GM23338 (cell line): ENCODE data around the gene SLC7A6. TPM values are rescaled to one million over a fixed set of nuclear protein-coding genes. Genes with fewer than 3 reads are reported as not detected.

ENCODE experiments used
- ATAC-seq: fragments of 200-7000 bp; cut with Tn5 transposase; 3 replicates; pipeline ENCODE4 v1.9.1; 2020
- DNase-seq: peaks from one replicate; pipeline ENCODE4 v3.0.0-alpha.2; 2015; ENCODE audit warnings: low spot score
- H2AFZ ChIP-seq: fragments of 200-600 bp; sonication (generic); 2 replicates; pipeline ENCODE4 v1.8.0; 2016; ENCODE audit warnings: antibody characterized with exemption, mild to moderate bottlenecking, moderate library complexity
- H3F3A ChIP-seq: fragments of 200-600 bp; sonication (generic); replicated peaks from 2 replicates; pipeline ENCODE4 v1.8.0; 2017; ENCODE audit warnings: antibody characterized with exemption, mixed run types, low read depth
- H3K27ac ChIP-seq: fragments of 200-600 bp; sonication (generic); 2 replicates; pipeline ENCODE4 v1.6.1; 2016; ENCODE audit warnings: low read depth
- H3K27me3 ChIP-seq: fragments of 200-600 bp; sonication (generic); 2 replicates; pipeline ENCODE4 v1.8.0; 2016; ENCODE audit warnings: mild to moderate bottlenecking, mixed run types, moderate library complexity; ENCODE audit not compliant: insufficient read depth
- H3K36me3 ChIP-seq: fragments of 200-600 bp; sonication (generic); 2 replicates; pipeline ENCODE4 v1.8.0; 2016; ENCODE audit warnings: mild to moderate bottlenecking; ENCODE audit not compliant: insufficient read depth
- H3K4me1 ChIP-seq: fragments of 200-600 bp; sonication (generic); 2 replicates; pipeline ENCODE4 v1.8.0; 2016; ENCODE audit warnings: mild to moderate bottlenecking, moderate library complexity; ENCODE audit not compliant: insufficient read depth
- H3K4me2 ChIP-seq: fragments of 200-600 bp; sonication (generic); 2 replicates; pipeline ENCODE4 v1.7.1; 2017; ENCODE audit warnings: mixed run types
- H3K4me3 ChIP-seq: fragments of 200-600 bp; sonication (generic); 2 replicates; pipeline ENCODE4 v1.6.1; 2016; ENCODE audit warnings: mixed run types
- H3K79me2 ChIP-seq: fragments of 200-600 bp; sonication (generic); replicated peaks from 2 replicates; pipeline ENCODE4 v1.8.0; 2017; ENCODE audit warnings: mild to moderate bottlenecking; ENCODE audit not compliant: insufficient read depth
- H3K9me2 ChIP-seq: fragments of 200-600 bp; sonication (generic); 2 replicates; pipeline ENCODE4 v1.8.0; 2017; ENCODE audit not compliant: insufficient read depth
- H4K20me1 ChIP-seq: fragments of 200-600 bp; sonication (generic); replicated peaks from 2 replicates; pipeline ENCODE4 v1.8.0; 2017; ENCODE audit warnings: mild to moderate bottlenecking; ENCODE audit not compliant: insufficient read depth
- H3K27ac Mint-ChIP-seq: 2 replicates; pipeline ENCODE4 v1.8.0; 2020; ENCODE audit warnings: inconsistent platforms, mild to moderate bottlenecking, moderate library complexity, mixed read lengths
- H3K27me3 Mint-ChIP-seq: 3 replicates; pipeline ENCODE4 v1.8.0; 2022; ENCODE audit warnings: low read depth, mild to moderate bottlenecking, moderate library complexity, mixed read lengths, inconsistent platforms; ENCODE audit not compliant: insufficient read depth, poor library complexity
- H3K36me3 Mint-ChIP-seq: 3 replicates; pipeline ENCODE4 v1.8.0; 2021; ENCODE audit warnings: low read depth, mild to moderate bottlenecking, inconsistent platforms, moderate library complexity, mixed read lengths
- H3K4me1 Mint-ChIP-seq: 3 replicates; pipeline ENCODE4 v1.8.0; 2020; ENCODE audit warnings: mild to moderate bottlenecking, inconsistent platforms, mixed read lengths
- H3K4me3 Mint-ChIP-seq: 3 replicates; pipeline ENCODE4 v1.8.0; 2021; ENCODE audit warnings: moderate library complexity, mild to moderate bottlenecking, inconsistent platforms, mixed read lengths
- H3K9me3 Mint-ChIP-seq: 3 replicates; pipeline ENCODE4 v1.8.0; 2020; ENCODE audit warnings: moderate library complexity, mild to moderate bottlenecking, inconsistent platforms, mixed read lengths
- CREB1 ChIP-seq: fragments of 250-450 bp; sonication (Bioruptor Pico); IDR thresholded peaks from 2 replicates; pipeline ENCODE4 v1.5.0; 2020; ENCODE audit warnings: low read depth, mild to moderate bottlenecking, moderate library complexity
- CTCF ChIP-seq, 2 experiments: fragments of 200-600 bp in 1 of 2; sonication (generic) in 1 of 2; conservative IDR thresholded peaks; 2 replicates each; pipeline versions ENCODE4 v1.5.1 to v1.6.1; 2016 to 2017; ENCODE audit warnings: antibody characterized with exemption in 2 of 2, low read depth in 2 of 2, mild to moderate bottlenecking in 2 of 2, moderate library complexity in 1 of 2
- EZH2 ChIP-seq: fragments of 200-600 bp; sonication (generic); IDR thresholded peaks from one replicate; pipeline ENCODE4 v1.8.0; 2017; ENCODE audit warnings: antibody characterized with exemption, mild to moderate bottlenecking, low read depth; ENCODE audit not compliant: unreplicated experiment
- JUNB ChIP-seq: IDR thresholded peaks from one replicate; pipeline ENCODE4 v1.6.1; 2016; ENCODE audit warnings: antibody characterized with exemption; ENCODE audit not compliant: unreplicated experiment
- NANOG ChIP-seq: IDR thresholded peaks from 2 replicates; pipeline ENCODE4 v1.6.1; 2016; ENCODE audit warnings: antibody characterized with exemption, borderline replicate concordance
- POLR2AphosphoS5 ChIP-seq: IDR thresholded peaks from 2 replicates; pipeline ENCODE4 v1.6.1; 2016; ENCODE audit warnings: antibody characterized with exemption, low read depth
- ZNF331 ChIP-seq: fragments of 250-450 bp; sonication (Bioruptor Pico); IDR thresholded peaks from 2 replicates; pipeline ENCODE4 v1.5.0; 2020; ENCODE audit warnings: low read depth, mild to moderate bottlenecking, moderate library complexity
- polyA plus RNA-seq: library from polyadenylated mRNA; unstranded; fragments of >200 nt; fragmentation: Nextera tagmentation; extraction: Ambion mirVana; gene quantifications from 2 replicates; pipeline ENCODE4 v1.2.1, GENCODE V29; 2016
- total RNA-seq: library from RNA; depleted of rRNA; stranded (reverse); fragments of >200 nt; shearing (Covaris generic); gene quantifications from 2 replicates; pipeline ENCODE4 v1.2.3, GENCODE V29; 2014
- TF ChIP-seq, protein P1 (sequence below): IDR thresholded peaks from one replicate; pipeline ENCODE4 v1.6.1; 2018; ENCODE audit warnings: antibody characterized with exemption; ENCODE audit not compliant: unreplicated experiment
- TF ChIP-seq, protein P2 (sequence below): fragments of 250-450 bp; sonication (Bioruptor Pico); IDR thresholded peaks from 2 replicates; pipeline ENCODE4 v1.5.0; 2020; ENCODE audit warnings: mild to moderate bottlenecking, moderate library complexity

Gene SLC7A6
- total and polyA plus RNA-seq, 2 experiments from 2014 or later = 16.6 to 30.9 TPM

DNA sequence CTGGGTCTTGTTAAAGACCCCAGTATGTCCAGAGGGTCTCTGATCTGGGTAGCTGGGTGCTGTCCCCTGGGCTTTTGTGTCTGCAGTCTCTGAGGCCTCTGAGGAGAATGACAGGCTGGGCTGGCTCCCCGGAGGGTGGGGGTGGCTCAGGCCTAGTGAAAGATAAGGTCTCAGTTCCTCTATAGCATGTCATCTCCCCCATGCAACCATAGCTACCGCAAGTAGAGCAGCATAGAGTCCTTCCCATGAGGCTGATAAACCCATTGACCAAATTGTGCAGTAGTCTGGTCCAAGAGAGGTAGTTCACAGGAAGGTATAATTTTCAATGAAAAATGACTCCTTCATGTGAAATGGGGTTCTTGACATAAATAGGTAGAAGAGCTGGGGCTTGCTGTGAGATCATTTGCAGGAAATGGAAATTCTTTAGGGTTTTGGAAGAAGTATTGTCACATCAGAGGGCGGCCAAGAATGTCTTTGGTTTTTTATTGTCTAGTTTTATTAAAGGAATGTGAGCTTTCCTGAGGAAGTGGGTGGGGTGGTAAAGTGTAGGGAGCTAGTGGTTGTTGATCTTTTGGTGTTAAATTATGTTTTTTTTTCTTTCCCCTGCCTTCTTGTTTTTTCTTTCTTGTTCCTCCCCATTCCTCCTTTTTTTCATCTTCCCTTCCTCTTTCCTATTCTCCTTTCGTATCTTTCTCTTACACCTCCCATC lies 25.4 kb downstream of the SLC7A6 start (continued):
- TF ChIP-seq, protein P1, sequence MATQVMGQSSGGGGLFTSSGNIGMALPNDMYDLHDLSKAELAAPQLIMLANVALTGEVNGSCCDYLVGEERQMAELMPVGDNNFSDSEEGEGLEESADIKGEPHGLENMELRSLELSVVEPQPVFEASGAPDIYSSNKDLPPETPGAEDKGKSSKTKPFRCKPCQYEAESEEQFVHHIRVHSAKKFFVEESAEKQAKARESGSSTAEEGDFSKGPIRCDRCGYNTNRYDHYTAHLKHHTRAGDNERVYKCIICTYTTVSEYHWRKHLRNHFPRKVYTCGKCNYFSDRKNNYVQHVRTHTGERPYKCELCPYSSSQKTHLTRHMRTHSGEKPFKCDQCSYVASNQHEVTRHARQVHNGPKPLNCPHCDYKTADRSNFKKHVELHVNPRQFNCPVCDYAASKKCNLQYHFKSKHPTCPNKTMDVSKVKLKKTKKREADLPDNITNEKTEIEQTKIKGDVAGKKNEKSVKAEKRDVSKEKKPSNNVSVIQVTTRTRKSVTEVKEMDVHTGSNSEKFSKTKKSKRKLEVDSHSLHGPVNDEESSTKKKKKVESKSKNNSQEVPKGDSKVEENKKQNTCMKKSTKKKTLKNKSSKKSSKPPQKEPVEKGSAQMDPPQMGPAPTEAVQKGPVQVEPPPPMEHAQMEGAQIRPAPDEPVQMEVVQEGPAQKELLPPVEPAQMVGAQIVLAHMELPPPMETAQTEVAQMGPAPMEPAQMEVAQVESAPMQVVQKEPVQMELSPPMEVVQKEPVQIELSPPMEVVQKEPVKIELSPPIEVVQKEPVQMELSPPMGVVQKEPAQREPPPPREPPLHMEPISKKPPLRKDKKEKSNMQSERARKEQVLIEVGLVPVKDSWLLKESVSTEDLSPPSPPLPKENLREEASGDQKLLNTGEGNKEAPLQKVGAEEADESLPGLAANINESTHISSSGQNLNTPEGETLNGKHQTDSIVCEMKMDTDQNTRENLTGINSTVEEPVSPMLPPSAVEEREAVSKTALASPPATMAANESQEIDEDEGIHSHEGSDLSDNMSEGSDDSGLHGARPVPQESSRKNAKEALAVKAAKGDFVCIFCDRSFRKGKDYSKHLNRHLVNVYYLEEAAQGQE = no peak

GRCh38 chr16:68290450-68290849 lies 26.1 kb downstream of the SLC7A6 start:
- Mint-ChIP-seq H3K9me3 (no peaks in the 10 kb centered on the region), H3K36me3 (peaks cover 29% of the 10 kb centered on the region), H3K27me3 (no peaks in the 10 kb centered on the region), H3K4me1 (peaks cover 8% of the 10 kb centered on the region), H3K27ac (no peak overlapping the region), H3K4me3 (no peak overlapping the region)
- no peaks in the 10 kb centered on the region for H3K9me2 ChIP-seq
- no peak overlapping the region for H3K27ac ChIP-seq
- H3K27me3 ChIP-seq = no peaks in the 10 kb centered on the region
- peak; percentile 82 for ATAC-seq
- H4K20me1 ChIP-seq = peaks cover 13% of the 10 kb centered on the region; the same call in 1 of the 2 replicates
- no peaks in the 10 kb centered on the region for H3K79me2 ChIP-seq
- H3F3A ChIP-seq = no peaks in the 10 kb centered on the region
- no peak overlapping the region for H2AFZ ChIP-seq
- DNase-seq = no peak
- peaks cover 11% of the 10 kb centered on the region; the same call in 1 of the 2 replicates for H3K36me3 ChIP-seq
- no peak overlapping the region for H3K4me3 ChIP-seq
- H3K4me2 ChIP-seq = no peak overlapping the region
- no peaks in the 10 kb centered on the region for H3K4me1 ChIP-seq
- TF ChIP-seq POLR2AphosphoS5 (no peak), JUNB (no peak), NANOG (no peak), ZNF331 (no peak), CTCF (conservative IDR thresholded peaks at IDR 0.05; ENCODE audit: low read depth in 2 of 2) (no peak), EZH2 (no peak), CREB1 (CRISPR knock-in tag) (no peak)
- TF ChIP-seq, protein P2, sequence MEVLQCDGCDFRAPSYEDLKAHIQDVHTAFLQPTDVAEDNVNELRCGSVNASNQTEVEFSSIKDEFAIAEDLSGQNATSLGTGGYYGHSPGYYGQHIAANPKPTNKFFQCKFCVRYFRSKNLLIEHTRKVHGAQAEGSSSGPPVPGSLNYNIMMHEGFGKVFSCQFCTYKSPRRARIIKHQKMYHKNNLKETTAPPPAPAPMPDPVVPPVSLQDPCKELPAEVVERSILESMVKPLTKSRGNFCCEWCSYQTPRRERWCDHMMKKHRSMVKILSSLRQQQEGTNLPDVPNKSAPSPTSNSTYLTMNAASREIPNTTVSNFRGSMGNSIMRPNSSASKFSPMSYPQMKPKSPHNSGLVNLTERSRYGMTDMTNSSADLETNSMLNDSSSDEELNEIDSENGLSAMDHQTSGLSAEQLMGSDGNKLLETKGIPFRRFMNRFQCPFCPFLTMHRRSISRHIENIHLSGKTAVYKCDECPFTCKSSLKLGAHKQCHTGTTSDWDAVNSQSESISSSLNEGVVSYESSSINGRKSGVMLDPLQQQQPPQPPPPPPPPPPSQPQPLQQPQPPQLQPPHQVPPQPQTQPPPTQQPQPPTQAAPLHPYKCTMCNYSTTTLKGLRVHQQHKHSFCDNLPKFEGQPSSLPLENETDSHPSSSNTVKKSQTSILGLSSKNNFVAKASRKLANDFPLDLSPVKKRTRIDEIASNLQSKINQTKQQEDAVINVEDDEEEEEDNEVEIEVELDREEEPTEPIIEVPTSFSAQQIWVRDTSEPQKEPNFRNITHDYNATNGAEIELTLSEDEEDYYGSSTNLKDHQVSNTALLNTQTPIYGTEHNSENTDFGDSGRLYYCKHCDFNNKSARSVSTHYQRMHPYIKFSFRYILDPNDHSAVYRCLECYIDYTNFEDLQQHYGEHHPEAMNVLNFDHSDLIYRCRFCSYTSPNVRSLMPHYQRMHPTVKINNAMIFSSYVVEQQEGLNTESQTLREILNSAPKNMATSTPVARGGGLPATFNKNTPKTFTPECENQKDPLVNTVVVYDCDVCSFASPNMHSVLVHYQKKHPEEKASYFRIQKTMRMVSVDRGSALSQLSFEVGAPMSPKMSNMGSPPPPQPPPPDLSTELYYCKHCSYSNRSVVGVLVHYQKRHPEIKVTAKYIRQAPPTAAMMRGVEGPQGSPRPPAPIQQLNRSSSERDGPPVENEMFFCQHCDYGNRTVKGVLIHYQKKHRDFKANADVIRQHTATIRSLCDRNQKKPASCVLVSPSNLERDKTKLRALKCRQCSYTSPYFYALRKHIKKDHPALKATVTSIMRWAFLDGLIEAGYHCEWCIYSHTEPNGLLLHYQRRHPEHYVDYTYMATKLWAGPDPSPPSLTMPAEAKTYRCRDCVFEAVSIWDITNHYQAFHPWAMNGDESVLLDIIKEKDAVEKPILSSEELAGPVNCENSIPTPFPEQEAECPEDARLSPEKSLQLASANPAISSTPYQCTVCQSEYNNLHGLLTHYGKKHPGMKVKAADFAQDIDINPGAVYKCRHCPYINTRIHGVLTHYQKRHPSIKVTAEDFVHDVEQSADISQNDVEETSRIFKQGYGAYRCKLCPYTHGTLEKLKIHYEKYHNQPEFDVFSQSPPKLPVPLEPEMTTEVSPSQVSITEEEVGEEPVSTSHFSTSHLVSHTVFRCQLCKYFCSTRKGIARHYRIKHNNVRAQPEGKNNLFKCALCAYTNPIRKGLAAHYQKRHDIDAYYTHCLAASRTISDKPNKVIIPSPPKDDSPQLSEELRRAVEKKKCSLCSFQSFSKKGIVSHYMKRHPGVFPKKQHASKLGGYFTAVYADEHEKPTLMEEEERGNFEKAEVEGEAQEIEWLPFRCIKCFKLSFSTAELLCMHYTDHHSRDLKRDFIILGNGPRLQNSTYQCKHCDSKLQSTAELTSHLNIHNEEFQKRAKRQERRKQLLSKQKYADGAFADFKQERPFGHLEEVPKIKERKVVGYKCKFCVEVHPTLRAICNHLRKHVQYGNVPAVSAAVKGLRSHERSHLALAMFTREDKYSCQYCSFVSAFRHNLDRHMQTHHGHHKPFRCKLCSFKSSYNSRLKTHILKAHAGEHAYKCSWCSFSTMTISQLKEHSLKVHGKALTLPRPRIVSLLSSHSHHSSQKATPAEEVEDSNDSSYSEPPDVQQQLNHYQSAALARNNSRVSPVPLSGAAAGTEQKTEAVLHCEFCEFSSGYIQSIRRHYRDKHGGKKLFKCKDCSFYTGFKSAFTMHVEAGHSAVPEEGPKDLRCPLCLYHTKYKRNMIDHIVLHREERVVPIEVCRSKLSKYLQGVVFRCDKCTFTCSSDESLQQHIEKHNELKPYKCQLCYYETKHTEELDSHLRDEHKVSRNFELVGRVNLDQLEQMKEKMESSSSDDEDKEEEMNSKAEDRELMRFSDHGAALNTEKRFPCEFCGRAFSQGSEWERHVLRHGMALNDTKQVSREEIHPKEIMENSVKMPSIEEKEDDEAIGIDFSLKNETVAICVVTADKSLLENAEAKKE (CRISPR knock-in tag) = no peak
- TF ChIP-seq, protein P1 = no peak
